KOPT-K1 (cell line): Measurements from ENCODE around the gene KCNA4.
"Not testable (repeated sequence)": the region's sequence is repeated elsewhere in the genome, so short reads cannot be mapped to it uniquely, and the experiment has no call there.

ENCODE experiments used
- H3K27ac ChIP-seq: fragments of 200-600 bp; sonication (generic); 2 replicates; pipeline ENCODE4 v1.5.1; 2016; ENCODE audit warnings: antibody characterized with exemption, mild to moderate bottlenecking, low read depth, low read length; ENCODE audit not compliant: poor library complexity, severe bottlenecking
- H3K36me3 ChIP-seq: fragments of 200-600 bp; sonication (generic); 2 replicates; pipeline ENCODE4 v1.5.1; 2017; ENCODE audit warnings: antibody characterized with exemption, mild to moderate bottlenecking, low read length, moderate library complexity; ENCODE audit not compliant: insufficient read depth
- H3K9me3 ChIP-seq: fragments of 200-600 bp; sonication (generic); 2 replicates; pipeline ENCODE4 v1.5.1; 2017; ENCODE audit warnings: antibody characterized with exemption, low read length, mild to moderate bottlenecking; ENCODE audit not compliant: insufficient read depth, poor library complexity, severe bottlenecking

KCNA4 gene

DNA sequence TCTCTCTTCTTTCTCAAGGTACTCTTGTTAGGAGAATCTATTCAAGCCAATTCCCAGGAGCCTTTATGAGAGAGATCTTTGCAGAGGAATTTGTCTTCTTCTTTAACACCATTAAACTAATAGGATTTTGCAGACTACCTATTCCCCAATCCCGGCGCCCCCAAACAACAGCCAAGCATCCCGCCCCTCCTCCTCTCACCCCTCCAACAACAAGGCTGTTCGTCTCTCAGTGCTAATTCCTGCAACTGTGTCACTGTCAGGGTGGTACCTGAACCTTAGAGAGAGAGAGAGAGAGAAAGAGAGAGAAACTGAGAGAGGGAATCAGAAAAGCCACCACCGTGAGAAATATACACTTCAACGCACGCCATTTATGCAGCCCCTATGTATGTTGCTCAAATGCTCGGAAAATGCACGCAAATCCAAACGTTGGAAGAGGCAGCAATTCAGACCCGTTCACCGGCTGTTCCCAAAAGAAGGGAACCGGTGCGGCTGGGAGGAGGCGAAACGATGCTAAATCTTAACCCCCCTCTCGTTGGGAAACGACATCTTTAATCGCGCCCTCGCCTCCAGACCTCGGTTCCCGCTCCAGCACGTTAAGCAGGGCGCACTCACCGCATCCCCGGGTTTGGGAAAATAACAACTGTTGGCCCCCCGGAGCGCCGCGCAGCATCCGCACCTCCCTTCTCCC is 961 bp downstream of the KCNA4 start:
- Histone ChIP-seq H3K36me3 (no peaks in the 10 kb centered on the region), H3K9me3 (peaks cover 13% of the 10 kb centered on the region), H3K27ac (no peak overlapping the region)

DNA sequence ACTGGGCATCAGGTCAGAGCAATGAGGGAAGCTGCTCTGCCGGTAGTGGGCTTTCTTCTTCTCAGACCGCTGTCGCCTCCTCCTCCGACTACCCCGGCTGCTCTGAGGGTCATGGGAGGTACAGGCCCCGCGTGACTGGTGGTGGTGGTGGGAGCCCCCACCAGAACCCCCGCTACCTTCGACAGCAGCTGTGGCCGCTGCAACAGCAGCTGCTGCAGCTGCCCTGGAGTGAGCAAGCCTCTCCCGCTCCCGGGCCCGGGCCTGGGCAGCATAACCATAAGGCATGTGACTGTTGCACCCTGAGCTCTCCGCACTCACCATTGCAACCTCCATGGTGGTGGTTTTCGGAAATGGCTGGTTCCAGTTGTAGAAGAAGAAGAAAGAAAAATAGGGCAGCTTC is 4.5 kb downstream of the KCNA4 start:
- Histone ChIP-seq H3K27ac (no peak overlapping the region), H3K36me3 (no peaks in the 10 kb centered on the region), H3K9me3 (peaks cover 3% of the 10 kb centered on the region)

DNA sequence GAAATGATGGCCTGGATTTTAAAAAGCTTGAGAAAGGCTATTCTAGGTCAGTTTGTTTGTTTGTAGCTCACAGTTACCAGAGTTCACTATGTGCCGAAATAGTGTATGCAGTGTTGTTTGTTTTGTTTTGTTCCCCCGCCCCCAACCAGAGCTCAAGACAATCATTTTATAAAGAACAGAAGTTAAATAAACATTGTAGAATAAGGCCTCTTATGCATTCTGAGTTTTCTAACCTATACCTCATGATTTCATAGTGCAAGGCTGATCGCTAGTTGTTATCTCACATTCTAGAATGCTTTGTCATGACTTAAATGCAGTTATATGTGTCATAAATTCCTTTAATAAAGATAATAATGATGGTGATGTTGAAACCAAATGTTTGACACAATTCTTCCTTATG is 7.8 kb downstream of the KCNA4 start:
- Histone ChIP-seq H3K9me3 (no peaks in the 10 kb centered on the region), H3K27ac (no peak overlapping the region), H3K36me3 (no peaks in the 10 kb centered on the region)

DNA sequence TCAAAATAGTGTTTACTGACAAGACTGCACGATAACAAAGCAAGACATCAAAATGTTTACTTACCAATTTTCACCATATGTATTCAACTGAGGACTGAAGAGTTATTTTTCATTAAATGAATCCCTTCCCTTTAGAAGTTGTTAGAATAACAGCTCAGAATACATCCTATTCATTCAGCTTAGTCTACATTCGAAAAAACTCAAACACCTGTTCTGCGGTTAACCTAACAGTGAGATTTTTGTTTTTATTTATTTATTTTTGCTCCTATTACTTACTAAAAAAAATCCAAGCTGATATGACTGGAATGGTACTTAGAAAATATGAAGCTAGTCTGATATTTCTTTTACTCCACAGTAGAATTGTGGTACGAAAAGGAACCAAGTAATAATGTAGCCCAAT is 10.0 kb downstream of the KCNA4 start:
- H3K27ac ChIP-seq: no peak overlapping the region
- no peaks in the 10 kb centered on the region for H3K36me3 ChIP-seq
- no peaks in the 10 kb centered on the region for H3K9me3 ChIP-seq

DNA sequence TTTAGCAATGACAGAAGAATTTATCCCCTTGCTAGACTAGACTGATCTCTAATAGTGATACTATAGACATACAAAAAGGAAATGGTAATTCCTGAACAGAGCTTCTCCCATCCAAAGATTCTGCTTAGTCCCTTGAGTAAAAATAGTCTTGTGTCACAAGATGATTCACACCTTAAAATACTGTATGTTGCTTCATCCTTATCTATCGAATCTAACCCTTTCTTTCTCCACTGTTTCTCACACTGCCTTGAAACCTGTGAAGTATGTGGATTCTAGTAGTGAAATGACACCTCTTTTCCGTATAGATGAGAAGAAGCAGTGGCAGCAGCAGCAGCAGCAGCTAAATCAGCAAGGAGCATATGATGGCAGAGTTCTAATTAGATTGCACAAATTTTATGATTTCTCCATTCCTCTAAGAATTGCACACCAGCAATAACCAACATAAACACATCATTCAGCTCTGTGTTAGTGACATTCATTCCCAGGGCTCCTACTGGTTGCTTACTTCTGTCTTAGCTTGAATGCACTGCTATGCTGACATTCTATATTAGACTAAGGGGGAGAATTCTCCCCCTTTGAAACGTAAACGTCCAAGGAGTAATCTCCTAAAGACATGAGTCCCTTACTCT is 14.6 kb downstream of the KCNA4 start:
- H3K27ac ChIP-seq: no peak overlapping the region
- H3K36me3 ChIP-seq: no peaks in the 10 kb centered on the region
- H3K9me3 ChIP-seq: no peaks in the 10 kb centered on the region

DNA sequence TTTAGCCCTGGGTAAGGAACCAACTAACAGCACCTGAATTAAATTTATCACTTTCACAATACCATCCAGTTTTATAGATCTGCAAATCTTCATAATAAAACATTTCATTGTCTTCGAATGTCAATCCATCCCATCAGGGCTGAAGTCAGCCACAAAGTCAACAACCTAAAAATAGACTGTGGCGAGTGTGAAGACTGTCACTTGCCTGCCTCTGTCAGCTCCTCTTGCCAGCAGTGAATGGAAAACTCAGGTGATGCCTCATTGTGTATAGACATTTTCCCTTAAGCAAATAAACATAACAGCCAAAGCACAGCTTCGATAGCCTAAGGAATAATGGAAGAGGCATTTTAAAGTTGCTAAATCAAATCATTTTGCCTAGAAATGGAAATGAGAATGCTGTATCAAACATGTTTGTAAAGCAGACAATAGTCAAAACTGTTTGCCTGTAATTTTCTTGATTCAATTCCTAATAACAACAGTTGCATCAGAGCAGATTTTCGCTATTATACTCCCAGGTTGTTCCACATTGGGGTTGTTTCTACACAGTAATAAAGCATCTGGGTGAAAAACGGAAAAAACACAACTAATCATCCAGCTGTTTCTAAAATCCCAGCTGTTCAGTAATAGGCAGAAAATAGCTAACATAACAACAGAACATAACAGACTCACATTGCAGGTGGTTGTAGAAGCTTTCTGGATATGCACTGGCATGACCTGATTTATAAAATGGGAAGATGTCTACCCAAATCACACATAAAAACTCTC is 15.7 kb downstream of the KCNA4 start:
- Histone ChIP-seq H3K27ac (no peak overlapping the region), H3K9me3 (no peaks in the 10 kb centered on the region)

DNA sequence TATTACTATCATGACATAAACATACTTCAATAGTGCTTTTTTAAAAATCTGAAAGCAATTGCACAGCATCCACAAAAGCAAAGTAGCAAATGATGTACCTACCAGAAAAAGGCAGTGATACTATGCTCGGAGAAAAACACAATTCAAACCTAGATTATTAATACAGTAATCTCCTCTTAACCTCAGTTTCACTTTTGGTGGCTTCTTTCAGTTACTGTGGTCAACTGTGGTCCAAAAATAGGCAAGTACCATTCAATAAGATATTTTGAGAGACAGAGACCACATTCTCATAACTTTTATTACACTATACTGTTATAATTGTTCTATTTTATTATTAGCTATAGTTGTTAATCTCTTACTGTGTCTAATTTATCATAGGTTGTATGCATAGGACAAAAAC is 20.8 kb downstream of the KCNA4 start:
- Histone ChIP-seq H3K36me3 (no peaks in the 10 kb centered on the region), H3K27ac (no peak overlapping the region)

More for the DNA sequence above, 15.7 kb downstream of the KCNA4 start:
- H3K36me3 ChIP-seq: no peaks in the 10 kb centered on the region

DNA sequence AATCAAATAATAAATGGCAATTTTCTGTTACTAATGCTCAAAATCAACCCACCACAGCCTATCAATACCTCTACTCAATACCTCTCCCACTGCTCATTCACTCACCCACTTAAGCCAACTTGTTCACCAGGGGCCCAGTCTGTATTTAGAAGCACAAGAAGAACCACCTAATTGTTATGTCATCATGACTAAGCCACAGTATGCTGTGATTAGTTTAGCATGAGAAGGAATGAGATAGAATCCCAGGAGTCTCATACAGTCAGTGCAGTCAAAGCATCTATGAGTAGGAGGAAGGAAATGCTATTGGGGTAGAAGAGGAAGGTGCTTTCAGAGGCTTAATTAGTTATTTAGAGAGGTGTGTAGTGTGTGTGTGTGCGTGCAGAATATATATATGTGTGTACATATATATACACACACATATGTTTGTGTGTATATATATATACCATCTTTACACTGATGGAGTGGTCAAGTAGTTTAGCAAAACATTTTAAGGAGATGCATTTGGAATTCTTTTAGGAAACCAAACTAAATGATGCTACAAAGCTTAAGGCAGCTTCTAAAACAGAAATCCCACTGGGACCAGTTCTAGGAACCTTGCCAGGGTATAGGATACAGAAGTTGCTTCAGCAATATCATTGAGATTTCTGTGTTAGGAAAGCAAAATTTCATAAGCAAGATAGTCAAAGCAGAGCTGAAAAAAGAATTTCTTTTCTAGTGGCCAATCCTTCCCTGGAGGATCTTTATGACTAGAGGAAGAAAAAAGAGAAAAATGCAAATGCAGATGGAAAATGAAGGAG is 27.5 kb downstream of the KCNA4 start:
- Histone ChIP-seq H3K36me3 (no peaks in the 10 kb centered on the region), H3K9me3 (no peaks in the 10 kb centered on the region), H3K27ac (no peak overlapping the region)

More for the DNA sequence above, 20.8 kb downstream of the KCNA4 start:
- H3K9me3 ChIP-seq: no peaks in the 10 kb centered on the region

DNA sequence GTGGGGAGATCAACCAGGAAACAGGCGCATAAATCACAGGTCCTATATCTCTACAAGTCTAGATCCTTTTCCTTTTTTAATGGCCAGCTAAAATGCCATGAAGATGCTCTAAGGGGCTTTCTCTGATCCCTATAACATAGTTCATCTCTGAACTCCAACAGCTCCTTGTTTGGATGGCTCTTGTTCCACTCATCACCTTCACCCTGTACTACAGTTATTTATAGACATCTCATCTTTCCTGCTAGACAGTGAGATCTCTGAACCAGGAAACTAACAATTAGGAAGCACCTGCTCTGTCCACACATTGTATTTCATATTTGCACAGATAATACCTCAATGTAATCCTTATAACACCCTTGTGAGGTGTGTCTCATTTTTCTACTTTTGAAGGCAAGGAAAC is 31.6 kb downstream of the KCNA4 start:
- H3K27ac ChIP-seq: no peak overlapping the region
- H3K36me3 ChIP-seq: no peaks in the 10 kb centered on the region
- H3K9me3 ChIP-seq: no peaks in the 10 kb centered on the region

DNA sequence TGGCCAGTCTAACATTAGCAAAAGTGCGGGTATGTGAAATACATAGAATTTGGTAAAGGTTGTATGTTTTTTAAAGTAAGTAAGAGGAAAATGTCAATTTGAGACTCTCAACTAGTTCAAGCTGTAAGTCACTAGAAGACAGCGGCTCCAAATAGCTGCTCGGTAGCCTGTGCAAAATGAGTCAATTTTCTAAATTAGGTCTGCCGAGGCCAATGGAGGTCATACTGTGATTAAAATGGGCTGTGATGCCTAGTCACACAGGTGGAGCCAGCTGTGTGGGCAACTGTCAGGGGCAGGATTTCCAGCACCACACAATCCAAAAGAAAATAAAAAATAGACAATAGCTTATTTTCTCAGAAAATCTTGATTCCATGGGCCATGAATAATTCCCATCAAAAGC is 32.3 kb downstream of the KCNA4 start:
- Histone ChIP-seq H3K27ac (no peak overlapping the region), H3K36me3 (no peaks in the 10 kb centered on the region), H3K9me3 (no peaks in the 10 kb centered on the region)

DNA sequence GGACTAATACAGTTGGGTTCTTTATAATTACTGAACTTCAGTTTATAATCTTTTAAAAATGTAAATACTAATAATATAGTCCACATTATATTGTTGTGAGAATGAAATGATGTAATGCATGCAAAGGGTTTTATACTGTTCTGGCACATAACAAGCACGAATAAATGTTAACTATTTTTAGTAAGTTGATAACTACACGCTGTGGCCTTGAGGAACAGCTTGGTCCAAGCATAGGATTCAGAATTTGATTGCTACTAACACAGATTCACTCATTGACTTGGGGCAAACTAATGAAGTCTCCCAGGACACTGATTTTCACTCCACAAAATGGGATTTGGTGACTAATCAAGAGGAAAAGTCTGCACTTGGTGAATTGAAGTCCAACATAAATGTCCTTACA is 38.3 kb downstream of the KCNA4 start:
- no peaks in the 10 kb centered on the region for H3K36me3 ChIP-seq
- H3K9me3 ChIP-seq: no peaks in the 10 kb centered on the region
- no peak overlapping the region for H3K27ac ChIP-seq

DNA sequence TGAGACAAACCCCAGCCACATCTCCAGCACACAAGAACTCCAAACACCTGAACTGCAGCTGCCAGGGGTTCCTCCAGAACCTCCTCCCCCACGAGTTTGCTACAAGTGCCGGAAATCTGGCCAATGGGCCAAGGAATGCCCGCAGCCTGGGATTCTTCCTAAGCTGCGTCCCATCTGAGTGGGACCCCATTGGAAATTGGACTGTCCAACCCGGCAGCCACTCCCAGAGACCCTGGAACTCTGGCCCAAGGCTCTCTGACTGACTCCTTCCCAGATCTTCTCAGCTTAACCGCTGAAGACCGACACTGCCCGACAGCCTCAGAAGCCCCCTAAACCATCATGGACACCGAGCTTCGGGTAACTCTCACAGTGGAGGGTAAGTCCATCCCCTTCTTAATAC is 41.2 kb downstream of the KCNA4 start:
- not testable (repeated sequence) for H3K9me3 ChIP-seq, H3K27ac ChIP-seq, H3K36me3 ChIP-seq

DNA sequence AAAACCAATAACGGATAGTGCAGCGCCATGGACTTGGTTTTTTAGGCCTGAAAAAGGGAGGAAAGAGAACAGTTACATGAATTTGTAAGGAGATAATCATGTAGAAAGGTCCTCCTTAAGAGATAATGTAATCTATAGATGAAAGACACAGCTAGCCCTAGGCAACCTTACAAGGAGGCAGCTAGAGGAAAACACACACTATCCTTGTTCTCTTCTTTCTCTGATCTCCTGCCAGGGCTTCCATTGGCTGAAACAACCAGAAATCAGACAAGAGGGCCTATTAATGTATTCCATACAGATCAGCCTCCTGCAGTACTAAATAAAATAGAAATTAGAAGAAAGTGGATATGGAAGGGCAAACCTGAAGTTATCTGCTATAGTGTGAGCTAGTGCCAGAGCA is 53.0 kb downstream of the KCNA4 start:
- no peaks in the 10 kb centered on the region for H3K9me3 ChIP-seq
- no peaks in the 10 kb centered on the region for H3K36me3 ChIP-seq
- H3K27ac ChIP-seq: no peak overlapping the region

DNA sequence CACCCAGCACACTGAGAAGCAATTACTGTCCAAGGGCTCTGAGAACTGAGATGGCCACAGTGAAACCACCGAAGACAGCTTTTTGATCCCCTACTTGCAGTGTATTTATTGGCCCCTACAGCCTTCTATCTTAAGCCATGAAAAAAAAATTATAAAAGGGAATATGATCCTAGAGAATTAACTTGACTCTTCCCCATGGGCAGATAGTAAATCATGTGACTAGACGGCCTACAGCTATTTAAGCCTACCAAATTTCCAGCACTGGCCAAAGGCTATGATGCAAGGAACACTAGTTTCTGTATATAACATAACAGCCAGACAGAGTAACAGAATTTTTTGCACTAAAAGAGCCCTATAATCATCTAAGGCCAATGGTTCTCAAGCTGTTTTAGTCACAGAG is 53.8 kb downstream of the KCNA4 start:
- no peaks in the 10 kb centered on the region for H3K9me3 ChIP-seq

DNA sequence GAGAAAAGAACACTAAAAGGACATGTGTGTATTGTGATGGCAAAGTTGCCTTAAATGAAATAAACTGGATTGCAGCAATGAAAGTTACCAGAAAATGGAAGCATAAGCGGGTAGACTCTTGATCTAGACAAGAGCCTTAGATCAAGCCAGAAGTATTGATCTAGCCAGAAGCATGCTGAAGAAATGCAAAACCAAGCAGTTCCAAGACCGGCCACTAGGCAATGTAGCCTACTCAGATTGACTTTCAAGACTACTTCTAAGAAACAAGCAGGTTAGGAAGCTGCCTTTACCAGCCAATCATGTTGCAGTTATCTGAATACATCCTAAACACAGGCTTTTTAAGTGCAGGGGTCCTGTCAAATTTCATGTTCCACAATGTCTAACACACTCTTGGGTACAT is 54.6 kb downstream of the KCNA4 start:
- no peak overlapping the region for H3K27ac ChIP-seq
- no peaks in the 10 kb centered on the region for H3K36me3 ChIP-seq
- no peaks in the 10 kb centered on the region for H3K9me3 ChIP-seq

More for the DNA sequence above, 53.8 kb downstream of the KCNA4 start:
- H3K27ac ChIP-seq: no peak overlapping the region
- H3K36me3 ChIP-seq: no peaks in the 10 kb centered on the region
